Measurements from ENCODE around the gene TKFC. TPM values are rescaled to one million over a fixed set of nuclear protein-coding genes. Genes with fewer than 3 reads are reported as not detected.

The TKFC gene
- total RNA-seq, 4 donors from 2014 or later: 16.0 to 24.5 (median 20.0) TPM

DNA sequence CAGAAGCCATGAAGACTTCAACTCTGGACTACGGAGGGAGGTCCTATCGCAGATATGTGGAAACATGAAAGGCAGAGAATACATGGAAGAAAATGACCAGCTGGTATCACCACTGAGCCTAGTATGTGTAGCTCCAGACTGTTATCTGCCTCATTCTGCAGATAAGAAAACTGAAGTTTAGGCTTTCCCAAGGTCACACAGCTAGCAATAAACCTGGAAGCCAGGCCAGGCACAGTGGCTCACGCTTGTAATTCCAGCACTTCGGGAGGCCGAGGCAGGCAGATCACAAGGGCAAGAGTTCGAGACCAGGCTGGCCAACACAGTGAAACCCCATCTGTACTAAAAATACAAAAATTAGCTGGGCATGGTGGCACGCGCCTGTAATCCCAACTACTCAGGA, 22.3 kb upstream of the TKFC start:
- ATAC-seq (ENCODE audit: low FRiP score): no peak
- TF ChIP-seq, protein P1, sequence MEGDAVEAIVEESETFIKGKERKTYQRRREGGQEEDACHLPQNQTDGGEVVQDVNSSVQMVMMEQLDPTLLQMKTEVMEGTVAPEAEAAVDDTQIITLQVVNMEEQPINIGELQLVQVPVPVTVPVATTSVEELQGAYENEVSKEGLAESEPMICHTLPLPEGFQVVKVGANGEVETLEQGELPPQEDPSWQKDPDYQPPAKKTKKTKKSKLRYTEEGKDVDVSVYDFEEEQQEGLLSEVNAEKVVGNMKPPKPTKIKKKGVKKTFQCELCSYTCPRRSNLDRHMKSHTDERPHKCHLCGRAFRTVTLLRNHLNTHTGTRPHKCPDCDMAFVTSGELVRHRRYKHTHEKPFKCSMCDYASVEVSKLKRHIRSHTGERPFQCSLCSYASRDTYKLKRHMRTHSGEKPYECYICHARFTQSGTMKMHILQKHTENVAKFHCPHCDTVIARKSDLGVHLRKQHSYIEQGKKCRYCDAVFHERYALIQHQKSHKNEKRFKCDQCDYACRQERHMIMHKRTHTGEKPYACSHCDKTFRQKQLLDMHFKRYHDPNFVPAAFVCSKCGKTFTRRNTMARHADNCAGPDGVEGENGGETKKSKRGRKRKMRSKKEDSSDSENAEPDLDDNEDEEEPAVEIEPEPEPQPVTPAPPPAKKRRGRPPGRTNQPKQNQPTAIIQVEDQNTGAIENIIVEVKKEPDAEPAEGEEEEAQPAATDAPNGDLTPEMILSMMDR (IDR thresholded peaks at IDR 0.05): no peak
- no peak for DNase-seq (ENCODE audit: low spot score)

DNA sequence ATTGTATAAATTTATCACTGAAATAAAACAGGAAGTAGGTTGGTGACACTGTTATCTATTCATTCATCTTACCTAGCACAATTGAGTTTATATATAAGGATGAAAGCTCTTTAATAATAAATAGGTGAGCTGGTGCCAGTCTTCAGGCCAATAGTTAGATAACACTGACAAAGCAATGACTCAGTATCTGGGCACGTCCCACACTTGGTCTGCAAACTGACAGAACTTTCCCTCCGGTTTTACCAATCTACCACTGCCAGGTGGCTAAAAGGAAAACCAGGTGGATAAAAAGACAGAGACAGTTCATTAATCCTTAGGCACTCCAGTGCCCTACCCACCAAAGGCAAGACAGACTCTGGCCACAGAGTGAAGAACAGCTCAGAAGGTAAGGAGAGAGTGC, 17.8 kb upstream of the TKFC start:
- ATAC-seq (ENCODE audit: low FRiP score): no peak
- TF ChIP-seq, protein P1 (IDR thresholded peaks at IDR 0.05): no peak
- DNase-seq (ENCODE audit: low spot score): no peak

DNA sequence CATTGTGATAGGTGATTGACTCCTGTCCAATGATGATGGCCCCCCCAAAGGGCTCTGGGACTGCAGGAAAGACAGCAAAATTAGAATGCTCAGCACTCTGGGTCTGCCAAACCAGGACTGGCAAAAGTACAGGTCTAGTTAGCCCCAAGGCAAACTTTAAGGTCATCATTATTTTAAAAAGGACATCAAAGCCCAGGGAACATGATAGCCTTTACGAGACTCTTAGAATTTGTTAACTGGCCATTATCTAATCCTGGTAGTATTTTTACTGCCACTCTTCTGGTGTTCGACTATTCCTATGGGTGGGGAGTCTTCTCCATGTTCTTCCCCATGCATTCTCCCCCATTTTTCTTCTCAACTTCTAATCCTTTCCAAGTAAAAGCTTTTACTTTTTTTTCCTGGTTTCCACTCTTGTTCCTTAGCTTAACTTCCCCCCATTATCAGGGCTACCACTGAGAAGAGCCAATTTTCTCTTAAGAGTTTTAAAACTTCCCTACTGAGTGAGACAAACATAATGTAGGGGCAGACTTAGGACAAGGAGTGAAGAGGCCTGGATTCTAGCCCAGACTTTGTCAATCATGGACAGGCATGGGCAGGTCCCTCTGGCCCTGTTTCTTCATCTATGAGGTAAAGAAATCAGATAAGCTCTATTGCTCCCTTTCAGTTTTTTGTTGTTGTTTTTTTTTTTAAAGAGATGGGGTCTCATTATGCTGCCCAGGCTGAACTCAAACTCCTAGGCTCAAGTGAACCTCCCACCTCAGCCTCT, 7.2 kb upstream of the TKFC start:
- ATAC-seq (ENCODE audit: low FRiP score): no peak
- TF ChIP-seq, protein P1 (IDR thresholded peaks at IDR 0.05): no peak
- no peak for DNase-seq (ENCODE audit: low spot score)

DNA sequence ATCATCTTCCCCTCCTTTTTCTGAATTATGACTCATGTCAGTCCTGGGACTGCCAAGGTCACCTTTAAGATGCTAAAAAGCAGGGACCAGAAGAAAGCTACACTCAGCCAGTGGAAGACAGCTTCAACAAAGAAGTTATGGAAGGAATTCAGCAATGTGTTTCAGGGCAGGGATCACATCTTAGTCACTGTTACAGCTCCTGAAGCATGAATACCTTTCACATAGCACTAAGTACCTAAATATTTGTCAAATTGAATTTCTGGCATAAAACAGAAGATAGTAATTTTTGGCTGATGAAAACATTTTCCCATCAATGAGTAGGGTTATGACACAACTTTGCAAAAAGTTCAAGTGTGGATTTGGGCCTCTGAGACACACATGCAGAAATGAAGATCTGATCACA, 5.4 kb upstream of the TKFC start:
- TF ChIP-seq, protein P1 (IDR thresholded peaks at IDR 0.05): no peak
- ATAC-seq (ENCODE audit: low FRiP score) (no peak), DNase-seq (ENCODE audit: low spot score) (no peak)

DNA sequence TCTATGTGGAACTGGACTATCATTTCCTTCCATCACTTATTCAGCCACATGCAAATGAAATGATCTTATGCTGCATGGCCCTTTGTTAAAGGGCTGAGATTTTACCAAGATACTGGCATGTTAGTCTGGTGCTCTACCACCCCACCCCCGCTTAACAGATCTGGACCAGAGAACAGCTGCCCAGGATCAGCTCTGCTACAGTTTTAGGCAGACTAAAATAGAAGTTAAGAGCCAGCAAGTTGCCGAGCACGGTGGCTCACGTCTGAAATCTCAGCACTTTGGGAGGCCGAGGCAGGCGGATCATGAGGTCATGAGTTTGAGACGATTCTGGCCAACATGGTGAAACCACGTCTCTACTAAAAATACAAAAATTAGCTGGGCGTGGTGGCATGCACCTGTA, 4.7 kb upstream of the TKFC start:
- TF ChIP-seq, protein P1 (IDR thresholded peaks at IDR 0.05): no peak
- no peak for ATAC-seq (ENCODE audit: low FRiP score)
- DNase-seq (ENCODE audit: low spot score): no peak

DNA sequence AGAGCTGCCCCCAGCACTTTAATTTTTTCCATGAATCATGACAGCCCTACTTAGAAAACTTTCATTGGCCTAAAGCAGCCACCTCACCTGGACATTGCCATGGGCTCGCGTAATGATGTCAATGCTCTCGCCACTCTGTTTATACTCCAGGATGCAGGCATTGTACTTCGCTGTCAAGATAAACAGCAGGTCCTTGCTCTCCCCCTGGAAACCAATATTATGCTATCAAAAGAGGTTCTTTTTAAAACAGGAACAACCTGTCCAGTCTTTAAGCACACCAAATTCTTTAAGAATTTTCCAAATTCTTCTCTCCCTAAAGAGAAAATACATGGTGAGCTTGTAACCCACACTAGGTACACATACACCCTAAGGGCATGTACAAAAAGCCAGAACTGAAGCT, 3.2 kb upstream of the TKFC start:
- ATAC-seq (ENCODE audit: low FRiP score): no peak
- TF ChIP-seq, protein P1 (IDR thresholded peaks at IDR 0.05): no peak
- no peak for DNase-seq (ENCODE audit: low spot score)

DNA sequence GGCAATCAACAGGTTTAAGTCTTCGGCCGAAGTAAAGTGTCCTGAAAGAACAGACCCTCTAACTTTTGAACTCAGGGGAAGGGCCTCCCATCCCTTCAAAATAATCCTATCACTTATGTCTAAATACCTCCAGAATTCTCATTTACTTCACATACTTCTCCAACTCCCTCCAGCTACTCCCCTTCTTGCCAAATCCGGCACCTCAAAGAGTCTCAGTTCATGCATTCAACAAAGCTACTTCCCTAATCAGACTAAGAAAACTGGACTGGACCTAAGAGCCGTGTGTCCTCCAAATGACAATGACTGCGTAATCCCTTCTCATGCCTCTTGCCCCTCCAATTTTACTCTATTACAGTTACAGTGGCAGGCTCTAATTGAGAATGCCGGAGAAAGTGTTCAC, 1.4 kb upstream of the TKFC start:
- no peak for ATAC-seq (ENCODE audit: low FRiP score)
- TF ChIP-seq, protein P1 (IDR thresholded peaks at IDR 0.05): no peak

More for the DNA sequence above, 1.4 kb upstream of the TKFC start:
- no peak for DNase-seq (ENCODE audit: low spot score)
